Measurements from ENCODE around the gene PPARG.
"Not testable (repeated sequence)": the region's sequence is repeated elsewhere in the genome, so short reads cannot be mapped to it uniquely, and the experiment has no call there.

PPARG gene

DNA sequence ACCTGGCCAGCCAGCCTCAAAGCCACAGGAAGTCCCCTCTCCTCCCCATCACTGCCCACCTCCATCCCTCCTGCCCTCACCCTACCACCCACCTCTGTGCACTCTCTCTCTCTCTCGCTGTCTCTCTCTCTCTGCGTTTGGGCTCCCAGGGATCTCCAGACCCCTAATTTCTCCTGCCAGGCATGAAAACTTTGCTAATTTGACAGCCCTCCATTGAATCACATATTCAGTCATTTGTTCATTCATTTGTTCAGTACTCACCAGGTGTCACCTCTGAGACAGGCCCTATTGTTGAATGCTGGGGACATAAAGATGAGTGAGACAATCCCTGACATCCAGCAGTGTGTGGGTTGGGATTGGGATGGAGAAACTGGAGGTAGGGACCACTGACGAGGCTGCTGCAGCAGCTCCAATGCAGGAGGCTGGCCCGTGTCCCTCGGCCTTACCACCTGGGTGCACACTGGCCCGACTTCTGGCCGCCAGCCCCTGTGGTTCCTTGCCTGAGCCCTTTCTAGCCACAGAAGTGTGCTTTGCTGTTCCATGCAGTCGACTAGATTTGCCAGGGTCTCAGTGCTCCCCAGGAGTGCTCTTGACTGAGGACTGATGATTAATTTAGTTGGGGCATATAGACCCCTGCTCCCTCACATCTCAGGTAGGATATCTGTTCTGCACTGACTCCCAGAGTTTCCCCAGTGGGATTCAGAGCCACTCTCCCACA is 156.8 kb downstream of the PPARG start:
- no peak for DNase-seq

DNA sequence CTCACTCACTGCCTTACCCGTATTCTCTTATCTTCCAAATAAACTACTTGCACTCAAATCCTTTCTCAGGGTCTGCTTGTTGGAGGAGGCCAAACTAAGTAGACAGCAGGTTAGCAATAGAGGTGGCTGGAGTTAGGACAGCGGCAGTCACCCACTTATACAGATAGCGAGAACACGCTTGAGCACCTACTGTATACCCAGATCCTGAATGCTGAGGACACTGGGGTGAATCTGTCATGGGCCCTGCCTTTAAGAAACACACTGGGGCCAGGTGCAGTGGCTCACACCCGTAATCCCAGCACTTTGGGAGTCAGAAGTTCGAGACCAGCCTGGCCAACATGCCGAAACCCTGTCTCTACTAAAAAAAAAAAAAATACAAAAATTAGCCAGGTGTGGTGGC is 157.4 kb downstream of the PPARG start:
- no peak for DNase-seq

DNA sequence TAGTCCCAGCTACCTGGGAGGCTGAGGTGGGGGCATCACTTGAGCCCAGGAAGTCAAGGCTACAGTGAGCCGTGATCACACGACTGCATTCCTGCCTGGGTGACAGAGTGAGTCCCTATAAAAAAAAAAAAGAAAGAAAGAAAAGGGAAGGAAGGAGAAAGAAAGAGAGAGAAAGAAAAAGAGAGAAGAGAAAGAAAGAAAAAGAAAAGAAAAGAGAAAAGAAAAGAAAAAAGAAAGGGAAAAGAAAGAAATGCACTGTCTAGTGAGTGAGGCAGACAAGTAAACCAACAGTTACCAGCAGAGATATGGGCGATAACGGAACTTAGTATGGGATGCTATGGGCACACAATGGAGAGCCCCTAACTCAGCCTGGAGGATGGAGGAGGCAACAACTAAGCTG is 158.2 kb downstream of the PPARG start:
- no peak for DNase-seq

DNA sequence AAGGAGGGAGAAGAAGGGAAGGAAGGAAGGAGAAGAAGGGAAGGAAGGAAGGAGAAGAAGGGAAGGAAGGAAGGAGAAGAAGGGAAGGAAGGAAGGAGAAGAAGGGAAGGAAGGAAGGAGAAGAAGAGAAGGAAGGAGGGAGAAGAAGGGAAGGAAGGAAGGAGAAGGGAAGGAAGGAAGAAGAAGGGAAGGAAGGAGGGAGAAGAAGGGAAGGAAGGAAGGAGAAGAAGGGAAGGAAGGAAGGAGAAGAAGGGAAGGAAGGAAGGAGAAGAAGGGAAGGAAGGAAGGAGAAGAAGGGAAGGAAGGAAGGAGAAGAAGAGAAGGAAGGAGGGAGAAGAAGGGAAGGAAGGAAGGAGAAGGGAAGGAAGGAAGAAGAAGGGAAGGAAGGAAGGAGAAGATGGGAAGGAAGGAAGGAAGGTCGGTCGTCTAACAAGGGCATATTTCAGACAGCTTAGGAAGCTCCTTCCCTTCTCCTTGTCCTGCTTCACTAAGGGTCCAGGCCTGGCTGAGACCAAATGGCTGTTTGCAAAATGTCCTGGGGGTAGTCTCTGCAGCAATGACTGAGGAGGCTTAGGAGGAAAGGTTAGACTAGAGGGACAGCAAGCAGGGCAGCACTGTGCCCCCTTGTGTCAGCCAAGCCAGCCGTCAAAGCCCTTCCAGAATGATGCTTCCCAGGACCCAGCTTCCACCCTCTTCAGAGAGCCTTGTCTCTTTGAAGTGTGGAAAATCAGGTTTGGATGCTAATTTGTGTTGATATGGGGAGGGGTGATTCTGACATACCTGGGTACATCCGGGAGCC is 159.7 kb downstream of the PPARG start:
- DNase-seq = peak; percentile 84

DNA sequence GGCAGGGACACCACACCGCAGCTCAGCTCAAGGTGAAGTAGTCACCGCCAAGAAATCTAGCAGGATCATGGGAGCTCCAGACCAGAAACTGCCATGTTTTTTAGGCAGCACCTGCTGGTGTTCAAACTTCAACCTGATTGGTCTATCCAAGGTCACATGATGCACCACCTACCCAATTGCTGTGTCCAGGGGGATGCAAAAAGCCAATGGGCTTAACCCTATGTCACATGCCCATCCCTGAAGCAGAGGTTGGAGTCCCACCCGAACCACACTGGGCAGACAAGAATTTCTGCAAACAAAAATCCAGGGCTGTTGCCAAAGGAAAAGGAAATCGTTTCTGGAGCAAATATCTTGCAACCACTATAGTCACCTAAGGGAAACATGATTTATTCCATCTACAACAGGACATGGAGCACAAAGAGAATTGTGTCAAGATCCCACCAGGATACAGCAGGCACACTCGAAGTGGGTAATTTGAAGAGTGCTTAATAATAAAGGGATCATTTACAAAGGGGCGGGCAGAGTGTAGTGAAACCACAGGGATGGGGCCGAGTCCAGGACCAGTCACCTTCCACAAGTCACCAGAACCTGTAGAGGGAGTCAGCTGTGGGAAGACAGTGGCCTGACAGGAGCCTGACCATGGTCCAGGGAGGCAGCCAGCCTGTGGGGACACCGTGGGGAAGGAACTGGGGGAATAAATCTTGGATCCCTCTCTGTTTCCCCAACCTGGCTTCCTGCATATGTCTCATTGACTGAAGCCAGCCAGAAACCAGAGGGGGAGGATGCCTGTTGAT is 161.2 kb downstream of the PPARG start:
- DNase-seq = no peak

DNA sequence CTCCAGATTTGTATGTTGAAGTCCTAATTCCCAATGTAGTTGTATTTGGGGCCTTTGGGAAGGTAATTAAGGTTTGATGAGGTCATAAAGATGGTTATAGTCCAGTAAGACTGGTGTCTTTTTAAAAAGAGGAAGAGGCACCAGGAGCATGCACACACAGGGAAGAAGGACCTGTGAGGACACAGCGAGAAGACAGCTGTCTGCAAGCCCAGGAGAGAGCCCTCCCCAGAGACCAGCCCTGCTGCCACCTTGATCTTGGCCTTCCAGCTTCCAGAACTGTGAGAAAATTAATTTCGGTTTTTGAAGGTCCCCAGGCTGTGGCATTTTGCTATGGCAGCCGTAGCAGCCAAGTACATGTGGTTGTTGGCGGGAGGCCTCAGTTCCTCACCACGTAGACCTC is 162.6 kb downstream of the PPARG start:
- no peak for DNase-seq

DNA sequence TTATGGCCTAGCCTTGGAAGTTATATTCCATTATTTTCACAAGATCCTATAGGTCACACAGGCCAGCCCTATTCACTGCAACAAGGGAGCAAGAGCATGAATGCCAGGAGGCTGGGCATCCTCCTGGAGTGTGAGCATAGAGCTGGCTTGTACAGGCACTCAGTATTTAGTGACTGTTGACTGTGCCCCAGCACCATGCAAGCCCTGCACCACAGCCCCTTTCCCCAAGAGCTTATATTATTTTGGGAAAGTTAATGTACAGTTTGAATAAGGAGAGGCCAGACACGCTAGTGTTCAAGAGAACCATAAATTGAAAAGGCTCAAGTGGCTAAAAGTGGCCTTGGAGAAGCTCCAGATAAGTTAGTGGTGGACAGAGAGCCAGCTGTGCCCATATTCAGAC is 163.1 kb downstream of the PPARG start:
- no peak for DNase-seq

DNA sequence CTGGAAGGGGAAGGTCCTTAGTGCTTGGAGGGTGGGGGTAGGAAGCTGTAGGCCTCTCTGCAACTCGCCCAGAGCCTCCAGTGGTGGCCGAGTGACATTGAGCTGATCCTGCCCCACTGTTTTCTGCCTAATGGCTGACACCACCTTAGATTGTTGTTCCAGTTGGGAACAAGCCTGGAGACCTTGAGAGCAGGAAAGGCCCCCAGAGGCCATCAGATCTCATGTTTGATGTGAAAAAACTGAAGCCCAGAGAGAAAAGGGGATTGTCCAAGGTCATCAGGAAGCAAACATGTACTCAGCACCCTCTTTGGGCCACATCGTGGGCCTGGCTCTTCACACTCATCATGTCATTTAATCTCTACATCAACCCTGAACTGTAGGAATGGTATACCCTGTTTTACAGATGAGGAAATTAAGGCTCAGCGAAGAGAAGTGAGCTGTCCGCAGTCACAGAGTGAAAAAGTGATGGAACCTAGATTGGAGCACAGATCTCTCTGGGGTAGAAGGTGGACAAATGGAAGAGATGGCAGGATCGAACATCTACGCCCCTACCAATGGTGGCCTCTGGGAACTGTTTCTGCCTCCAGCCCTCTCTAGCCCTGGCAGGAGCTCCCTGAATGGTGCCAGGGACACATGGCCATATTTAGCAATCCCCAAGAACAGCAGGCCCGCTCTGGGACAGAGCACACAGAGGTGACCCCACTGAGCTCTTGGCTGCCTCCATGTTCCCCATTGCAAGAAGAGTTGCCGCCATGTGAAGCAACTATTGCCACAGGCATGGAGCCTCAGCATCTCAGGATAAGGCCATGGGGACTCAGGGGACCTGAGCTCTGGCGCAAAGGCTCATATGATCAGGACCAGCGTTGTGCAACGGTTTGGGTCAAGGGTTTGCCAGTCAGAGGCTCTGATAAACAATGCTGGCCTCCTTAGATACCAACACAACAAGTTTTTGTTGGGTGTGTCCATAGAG is 163.8 kb downstream of the PPARG start:
- no peak for DNase-seq

DNA sequence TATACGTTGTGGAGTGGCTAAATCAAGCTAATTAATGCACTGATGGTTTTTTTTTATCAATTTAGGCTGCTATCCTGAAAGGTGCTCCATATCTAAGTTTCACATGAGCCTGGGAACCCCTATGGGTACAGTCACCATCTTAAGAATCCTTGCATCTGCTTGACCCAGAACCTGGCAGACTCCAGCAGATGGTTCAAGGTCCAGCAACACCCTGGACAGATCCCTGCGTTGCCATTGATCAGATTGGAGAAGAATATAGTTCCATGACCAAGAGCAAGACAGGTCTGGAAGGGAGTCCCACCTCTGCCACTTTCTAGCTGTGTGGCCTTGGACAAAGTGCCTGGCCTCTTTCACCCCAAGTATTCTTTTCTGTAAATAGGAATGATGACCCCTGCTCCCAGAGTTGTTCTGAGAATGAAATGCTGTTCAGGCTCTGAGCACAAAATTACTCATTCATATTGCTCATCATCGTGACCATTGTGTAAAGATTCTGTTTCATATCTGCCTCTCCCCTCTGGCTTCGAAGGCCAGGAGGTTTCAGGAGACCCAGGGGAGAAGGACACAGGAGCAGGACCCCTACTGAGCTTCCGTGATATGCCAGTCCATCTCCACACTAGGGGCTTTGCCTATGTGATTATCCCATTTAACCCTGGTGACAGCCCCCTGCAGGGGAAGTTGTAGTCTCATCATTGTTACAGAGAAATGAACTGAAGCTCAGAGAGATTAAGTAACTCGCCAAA is 165.4 kb downstream of the PPARG start:
- DNase-seq = no peak

DNA sequence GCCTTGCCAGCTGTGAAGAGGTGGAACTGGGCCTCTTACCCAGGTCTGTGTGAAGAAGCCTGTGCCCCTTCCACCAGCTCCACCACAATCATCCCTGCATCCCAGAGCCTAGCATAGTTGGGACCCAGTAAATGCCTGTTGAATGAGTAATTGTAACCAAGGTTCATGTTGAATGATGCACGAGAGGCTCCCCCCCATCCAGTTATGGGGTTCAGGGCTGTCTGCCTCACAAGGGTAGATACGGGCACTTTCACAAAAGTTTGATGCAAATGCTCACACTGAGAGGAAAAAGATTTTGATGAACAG is 165.9 kb downstream of the PPARG start:
- DNase-seq = no peak

DNA sequence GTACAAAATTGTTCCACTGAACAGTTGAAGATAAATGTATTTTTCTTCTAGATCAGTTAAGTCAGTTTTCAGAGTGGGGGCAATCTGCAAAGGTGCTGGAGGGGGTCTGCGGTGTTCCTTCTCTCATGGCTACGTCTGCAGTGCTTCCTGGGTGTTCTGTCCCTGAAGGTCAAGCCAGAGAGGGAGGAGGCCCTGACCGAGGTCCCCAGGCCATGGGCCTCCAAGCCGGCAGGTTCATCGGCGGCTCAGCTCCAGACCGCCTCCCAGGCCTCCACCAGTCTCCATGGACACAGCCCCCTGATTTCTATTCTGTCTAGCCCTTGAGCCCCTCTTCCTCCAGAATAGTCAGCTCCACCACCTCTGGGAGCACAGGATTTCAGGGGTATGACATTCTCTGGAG is 166.9 kb downstream of the PPARG start:
- no peak for DNase-seq

DNA sequence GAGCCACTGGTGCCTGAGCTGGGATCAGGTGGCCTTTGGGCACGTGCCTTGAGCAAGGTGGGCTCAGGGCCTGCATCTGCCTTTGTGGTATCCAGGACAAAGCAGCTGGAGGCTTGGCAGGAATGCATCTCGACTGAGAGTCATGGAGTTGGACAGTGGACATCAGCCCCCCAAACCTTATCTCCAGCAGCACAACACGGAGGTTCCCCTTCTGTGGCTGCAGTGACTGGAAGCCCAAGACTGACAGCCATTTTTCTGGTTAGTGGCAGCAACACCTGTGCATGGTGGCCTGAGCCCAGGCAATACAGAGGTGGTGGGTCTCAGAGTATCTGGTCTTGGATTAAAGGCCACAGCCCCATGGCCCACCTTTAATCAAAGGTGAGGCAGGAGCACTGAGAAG is 167.6 kb downstream of the PPARG start:
- no peak for DNase-seq

DNA sequence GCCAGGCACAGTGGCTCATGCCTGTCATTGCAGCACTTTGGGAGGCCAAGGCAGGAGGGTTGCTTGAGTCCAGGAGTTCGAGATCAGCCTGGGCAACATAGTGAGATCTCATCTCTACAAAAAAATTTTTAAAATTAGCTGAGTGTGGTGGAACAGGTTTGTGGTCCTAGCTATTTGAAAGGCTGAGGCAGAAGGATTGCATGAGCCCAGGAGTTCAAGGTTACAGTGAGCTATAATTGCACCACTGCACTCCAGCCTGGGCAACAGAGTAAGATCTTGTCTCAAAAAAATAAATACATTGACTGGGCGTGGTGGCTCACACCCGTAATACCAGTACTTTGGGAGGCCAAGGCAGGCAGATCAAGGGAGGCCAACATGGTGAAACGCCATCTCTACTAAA is 168.5 kb downstream of the PPARG start:
- DNase-seq = not testable (repeated sequence)

DNA sequence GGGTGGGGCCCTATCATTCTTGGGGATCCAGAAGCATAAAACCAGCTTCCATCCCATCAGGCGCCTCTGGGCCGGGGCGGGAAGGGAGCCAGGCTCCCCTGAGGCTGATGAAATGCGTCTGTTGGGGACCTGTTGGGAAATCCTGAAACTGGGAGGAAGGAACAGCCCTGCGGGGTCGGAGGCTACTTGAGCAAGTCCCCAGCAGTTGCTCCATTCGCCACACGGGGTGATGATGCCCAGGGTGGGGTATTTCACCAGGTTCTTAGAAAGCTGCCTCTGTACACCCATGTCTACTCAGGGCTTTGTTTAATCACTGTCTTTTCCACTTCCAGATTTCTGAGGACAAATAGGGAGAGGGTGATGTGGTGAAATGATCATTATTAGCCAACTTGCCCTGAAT is 170.0 kb downstream of the PPARG start:
- DNase-seq = no peak

DNA sequence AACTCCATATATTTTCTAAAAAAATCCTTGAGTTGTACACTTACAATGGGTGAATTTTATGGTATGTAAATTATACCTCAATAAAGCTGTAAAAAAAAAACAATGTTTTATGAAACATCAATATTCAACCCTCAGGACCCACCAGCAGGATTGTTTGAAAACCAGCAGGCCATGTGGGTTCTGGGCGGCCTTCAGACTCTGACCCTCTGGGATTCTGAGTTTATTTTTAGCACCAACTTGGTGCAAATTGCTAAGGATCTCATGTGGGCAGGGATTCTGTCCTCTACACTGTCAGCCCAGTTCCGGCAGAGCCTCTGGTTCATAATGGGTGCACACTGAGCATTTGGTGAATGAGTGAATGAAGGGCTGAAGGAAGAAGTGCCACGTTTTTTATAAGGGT is 171.3 kb downstream of the PPARG start:
- DNase-seq = no peak

DNA sequence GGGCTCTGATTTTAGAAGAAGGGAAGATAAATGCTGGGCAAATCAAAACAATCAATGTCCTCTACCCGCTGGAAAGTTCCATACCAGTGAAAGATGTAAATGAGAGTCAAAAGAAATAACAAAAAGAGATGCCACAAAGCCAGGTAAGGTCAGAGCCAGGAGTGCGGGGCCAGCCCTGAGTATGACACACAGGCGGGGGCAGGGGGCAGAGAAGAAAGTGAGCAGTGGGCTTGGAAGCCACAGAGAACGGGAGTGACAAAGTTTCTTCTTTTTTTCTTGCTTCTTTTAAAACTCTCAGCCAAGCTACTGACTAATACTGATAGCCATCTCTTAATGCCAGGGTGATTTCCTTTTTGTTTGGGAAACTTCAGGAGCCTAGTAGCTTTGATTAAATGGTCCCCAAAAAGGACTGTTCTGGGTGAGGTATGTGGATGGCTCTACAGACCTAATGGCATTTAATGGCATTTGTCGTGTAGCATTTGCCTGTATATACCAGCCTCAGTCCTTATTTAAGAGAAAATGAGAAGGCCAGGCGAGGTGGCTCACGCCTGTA is 172.3 kb downstream of the PPARG start:
- DNase-seq = no peak

DNA sequence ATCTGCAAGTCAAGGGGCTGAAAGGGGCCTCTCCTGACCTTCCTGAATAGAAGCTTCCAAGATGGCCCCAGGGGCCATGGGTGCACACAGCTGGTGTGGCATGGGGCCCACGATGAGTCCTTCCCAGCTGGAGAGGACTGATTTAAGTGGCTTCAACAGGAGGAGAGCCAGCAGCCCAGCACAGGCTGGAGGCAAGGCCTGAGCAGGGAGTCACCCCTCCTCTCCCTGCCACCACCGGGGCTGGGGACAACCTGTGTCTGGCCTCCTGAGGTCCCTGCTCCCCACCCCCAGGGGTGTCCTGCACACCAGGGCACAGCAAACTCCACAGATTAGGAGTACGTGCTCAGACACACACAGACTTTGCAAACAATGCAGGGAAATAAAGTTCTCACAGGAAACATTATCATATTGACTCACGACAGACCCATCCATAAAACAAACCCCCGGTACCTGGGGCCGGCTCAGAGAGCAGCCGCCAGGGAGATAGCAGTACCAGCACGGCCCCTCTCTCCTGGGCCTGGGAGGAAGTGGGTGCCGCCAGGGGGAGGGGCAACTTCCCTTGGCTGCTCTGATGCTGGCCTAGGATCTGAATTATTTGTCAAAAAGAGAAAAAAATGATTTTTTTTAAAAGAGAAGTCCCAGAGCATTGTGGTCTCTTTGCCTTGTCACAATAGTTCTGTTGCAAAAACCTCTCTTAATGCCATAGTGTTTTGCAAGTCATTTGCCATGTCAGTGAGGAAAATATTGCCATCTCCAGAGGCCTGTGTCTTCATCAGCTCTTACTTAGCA is 173.5 kb downstream of the PPARG start:
- no peak for DNase-seq

DNA sequence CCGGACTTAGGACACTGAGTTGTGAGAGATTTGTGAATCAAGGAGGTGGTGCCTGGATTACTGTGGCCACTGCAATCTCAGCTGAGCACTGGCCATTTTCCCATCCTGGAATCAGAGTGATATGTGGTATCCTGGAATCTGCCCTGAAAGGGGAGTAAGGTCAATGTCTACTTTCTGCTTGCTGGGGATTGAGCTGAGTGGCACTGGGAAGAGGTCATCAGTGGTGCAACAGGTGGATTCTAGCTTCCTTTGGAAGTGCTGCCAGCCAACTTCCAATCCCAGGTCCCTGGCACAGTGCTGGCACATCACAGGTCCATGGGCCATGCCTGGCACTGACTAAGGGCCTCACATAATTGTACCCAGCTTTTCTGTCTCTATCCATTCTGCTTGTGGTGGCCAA is 174.8 kb downstream of the PPARG start:
- no peak for DNase-seq

DNA sequence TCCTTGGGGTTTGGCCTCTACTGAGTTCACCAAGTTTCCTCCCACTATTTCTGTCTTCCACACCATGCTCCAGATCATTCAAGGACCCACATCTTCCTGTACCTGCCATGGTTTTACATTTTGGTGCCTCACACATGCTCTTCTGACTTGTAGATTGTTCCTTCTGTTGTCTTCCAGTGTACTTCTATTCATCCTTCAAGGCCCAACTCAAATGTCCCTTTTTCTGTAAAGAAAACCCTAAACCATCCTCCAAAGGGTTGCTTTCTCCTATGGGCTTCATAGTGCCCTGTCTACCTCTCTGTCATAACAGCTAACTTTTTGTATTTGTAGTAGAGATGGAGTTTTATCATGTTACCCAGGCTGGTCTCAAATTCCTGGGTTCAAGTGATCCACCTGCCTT is 175.3 kb downstream of the PPARG start:
- DNase-seq = no peak

DNA sequence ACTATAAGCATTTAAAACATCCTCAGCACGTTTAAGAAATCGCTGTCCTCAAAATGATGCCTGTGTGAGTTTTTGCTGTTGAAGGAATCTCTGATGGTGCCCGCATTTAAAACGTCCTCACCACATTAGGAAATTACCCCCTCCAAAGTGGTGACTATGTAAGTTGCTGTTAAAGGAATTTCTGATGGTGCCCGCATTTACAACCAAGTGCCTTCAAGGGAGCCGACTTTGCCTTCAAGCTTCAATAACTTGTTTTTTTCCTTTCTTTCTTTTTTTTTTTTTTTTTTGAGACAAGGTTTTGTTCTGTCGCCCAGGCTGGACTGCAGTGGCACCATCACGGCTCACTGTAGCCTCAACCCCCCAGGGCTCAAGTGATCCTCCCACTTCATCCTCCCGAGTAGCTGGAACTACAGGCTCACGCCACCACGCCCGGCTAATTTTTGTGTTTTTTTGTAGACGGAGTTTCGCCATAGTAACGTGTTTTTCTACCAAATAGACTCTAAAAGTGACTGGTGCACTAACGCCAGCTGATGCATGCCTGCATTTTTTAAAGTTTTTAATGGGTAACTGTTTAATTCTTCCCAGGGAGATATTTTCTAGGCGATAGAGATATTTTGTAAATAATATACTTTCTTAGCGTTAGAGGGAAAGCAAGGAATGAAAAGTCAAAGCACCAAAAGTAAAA is 176.4 kb downstream of the PPARG start:
- DNase-seq = no peak
